K562 (cell line): ENCODE results near the gene PDZRN4.
"Not testable (repeated sequence)": the region's sequence is repeated elsewhere in the genome, so short reads cannot be mapped to it uniquely, and the experiment has no call there.

Source experiments
- ADNP ChIP-seq: fragments of 200-800 bp; sonication (Bioruptor generic); IDR thresholded peaks from 2 replicates; pipeline ENCODE4 v1.6.1; 2016; ENCODE audit warnings: missing genetic modification characterization, missing compliant biosample characterization
- CTCF ChIP-seq, 3 experiments: IDR thresholded peaks in 2 of 3; conservative IDR thresholded peaks in 1 of 3; 2 replicates each; pipeline ENCODE4 v1.5.1; 2011 to 2012; ENCODE audit warnings: low read length in 3 of 3, mild to moderate bottlenecking in 3 of 3, control low read depth in 2 of 3, improper control_type of control experiment in 1 of 3, inconsistent platforms in 1 of 3, low read depth in 1 of 3, mixed read lengths in 1 of 3, moderate library complexity in 1 of 3; ENCODE audit not compliant: insufficient read depth in 2 of 3
- EZH2 ChIP-seq: IDR thresholded peaks from 2 replicates; pipeline ENCODE4 v1.6.1; 2012; ENCODE audit warnings: low read depth, mild to moderate bottlenecking, inconsistent platforms, low read length, borderline replicate concordance
- MAZ ChIP-seq, 2 experiments: fragments of 450-650 bp in 1 of 2; sonication (generic) in 1 of 2; formaldehyde crosslinking; IDR thresholded peaks in 1 of 2; conservative IDR thresholded peaks in 1 of 2; 2 replicates each; pipeline versions ENCODE4 v1.4.0 to v1.5.0; 2020; ENCODE audit warnings: mild to moderate bottlenecking in 1 of 2, missing genetic modification reagents in 1 of 2
- MXI1 ChIP-seq: IDR thresholded peaks from 2 replicates; pipeline ENCODE4 v1.6.1; 2011; ENCODE audit warnings: low read depth, mild to moderate bottlenecking, improper control_type of control experiment, low read length
- POLR2A ChIP-seq: fragments of 450-650 bp; conservative IDR thresholded peaks from 2 replicates; pipeline ENCODE4 v1.6.1; 2016
- REST ChIP-seq, 2 experiments: fragments of 450-650 bp; formaldehyde crosslinking in 1 of 2; IDR thresholded peaks; 2 replicates each; pipeline versions ENCODE4 v1.4.0 to v1.6.1; 2014 to 2020; ENCODE audit warnings: mild to moderate bottlenecking in 2 of 2, borderline replicate concordance in 1 of 2, low read depth in 1 of 2
- TBL1XR1 ChIP-seq, 2 experiments: IDR thresholded peaks; 2 replicates each; pipeline ENCODE4 v1.6.1; 2012; ENCODE audit warnings: improper control_type of control experiment in 2 of 2, low read length in 2 of 2, mild to moderate bottlenecking in 1 of 2
- XRCC5 ChIP-seq: fragments of 200-400 bp; formaldehyde crosslinking; IDR thresholded peaks from 2 replicates; pipeline ENCODE4 v1.6.1; 2017; ENCODE audit warnings: low read depth, mild to moderate bottlenecking, low read length
- ZKSCAN1 ChIP-seq: fragments of 150-350 bp; IDR thresholded peaks from 2 replicates; pipeline ENCODE4 v1.6.1; 2016; ENCODE audit warnings: low read depth, low read length
- ZNF395 ChIP-seq: fragments of 200-800 bp; sonication (Bioruptor generic); IDR thresholded peaks from 2 replicates; pipeline ENCODE4 v1.6.1; 2017; ENCODE audit warnings: missing genetic modification characterization, missing compliant biosample characterization
- ZNF407 ChIP-seq: fragments of 450-650 bp; IDR thresholded peaks from 2 replicates; pipeline ENCODE4 v1.6.1; 2016; ENCODE audit warnings: low read depth

GRCh38 chr12:41615174-41615573, 427.1 kb downstream of the PDZRN4 start:
- TF ChIP-seq CTCF (IDR thresholded peaks at IDR 0.05 in 2 of 3, conservative IDR thresholded peaks at IDR 0.05 in 1 of 3; ENCODE audit: insufficient read depth in 2 of 3, low read depth in 1 of 3, low read length in 3 of 3); ADNP; ZNF407; MAZ (CRISPR knock-in tag; conservative IDR thresholded peaks at IDR 0.05 in 1 of 2, IDR thresholded peaks at IDR 0.05 in 1 of 2); MXI1; REST (IDR thresholded peaks at IDR 0.05; ENCODE audit: borderline replicate concordance); REST (CRISPR knock-in tag; IDR thresholded peaks at IDR 0.05; ENCODE audit: low read depth); EZH2; ZNF395 (CRISPR knock-in tag); XRCC5; ZKSCAN1; POLR2A; TBL1XR1 (IDR thresholded peaks at IDR 0.05; ENCODE audit: low read length in 2 of 2): not testable (repeated sequence)
